NCI-H2227 (cell line): Measurements from ENCODE around the gene NME3.
A peak's percentile ranks its signal among the peaks of the same experiment; 100 is the strongest.
"Not testable (repeated sequence)": the region's sequence is repeated elsewhere in the genome, so short reads cannot be mapped to it uniquely, and the experiment has no call there.

ENCODE experiments used
- DNase-seq: peaks from one replicate; lab custom pipeline; 2025; ENCODE audit not compliant: unreplicated experiment; lab: John Stamatoyannopoulos, UW

The NME3 gene

GRCh38 chr16:1771188-1771863 lies at the start of gene NME3:
TSS of gene NME3 (minus strand) at chr16:1771543. CDS start at chr16:1771534, 9 bp downstream.
- peak; percentile 68 for DNase-seq

DNA sequence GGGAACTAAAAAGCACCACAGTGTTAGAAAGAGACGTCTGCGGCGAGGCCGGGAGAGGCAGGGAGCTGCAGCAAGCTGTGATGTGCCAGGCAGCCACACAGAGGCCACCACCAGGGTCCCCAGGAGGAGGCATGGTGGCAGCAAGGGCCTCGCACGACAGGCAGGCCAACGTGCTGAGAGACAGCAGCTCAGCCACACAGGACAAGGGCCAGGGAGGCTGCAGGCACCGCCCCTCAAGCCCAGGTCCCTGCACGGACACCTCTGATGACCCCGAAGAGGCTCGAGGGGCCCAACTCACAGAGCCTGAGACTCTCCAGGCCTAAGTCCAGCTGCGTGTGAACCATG lies 49.6 kb upstream of the NME3 start:
- no peak for DNase-seq

DNA sequence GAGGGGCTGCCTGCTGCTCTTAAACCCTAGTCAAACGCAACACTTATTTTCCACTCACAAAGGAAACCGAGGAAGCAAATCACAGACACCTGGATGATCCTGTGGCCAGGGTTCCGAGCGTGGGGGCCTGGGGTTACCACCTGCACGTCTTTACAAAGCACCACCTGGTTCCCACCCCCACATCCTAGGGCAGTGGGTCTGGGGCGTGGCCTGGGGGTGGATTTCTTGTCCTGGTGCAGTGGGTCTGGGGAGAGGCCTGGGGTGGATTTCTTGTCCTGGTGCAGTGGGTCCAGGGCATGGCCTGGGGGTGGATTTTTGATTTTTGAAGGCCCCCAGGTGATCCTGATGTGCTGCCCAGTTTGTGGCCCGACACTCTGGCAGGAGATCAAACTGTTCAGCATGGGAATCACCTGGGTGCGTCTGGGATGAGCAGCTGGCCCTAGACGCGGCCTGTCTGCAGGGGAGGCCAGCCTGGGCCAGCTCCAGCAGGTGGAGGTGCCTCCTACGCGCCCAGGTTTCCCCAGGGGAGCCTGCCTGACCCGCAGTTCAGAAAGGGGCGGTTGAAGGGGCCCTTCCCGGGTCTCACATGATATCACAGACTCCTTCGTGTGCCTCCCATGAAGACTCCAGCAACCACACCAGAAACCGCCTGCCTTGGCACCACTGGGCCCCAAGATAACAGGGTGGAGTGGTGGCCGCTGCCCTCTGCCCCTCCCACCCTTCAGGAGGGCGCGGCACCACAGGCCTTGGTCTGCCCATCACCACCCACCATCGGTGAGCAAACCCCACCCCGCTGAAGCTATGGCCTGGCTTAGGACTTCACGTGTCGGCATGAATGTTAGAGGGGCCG lies 49.0 kb upstream of the NME3 start:
- DNase-seq, result no peak

GRCh38 chr16:1819611-1820010 lies 48.3 kb upstream of the NME3 start:
- no peak for DNase-seq

DNA sequence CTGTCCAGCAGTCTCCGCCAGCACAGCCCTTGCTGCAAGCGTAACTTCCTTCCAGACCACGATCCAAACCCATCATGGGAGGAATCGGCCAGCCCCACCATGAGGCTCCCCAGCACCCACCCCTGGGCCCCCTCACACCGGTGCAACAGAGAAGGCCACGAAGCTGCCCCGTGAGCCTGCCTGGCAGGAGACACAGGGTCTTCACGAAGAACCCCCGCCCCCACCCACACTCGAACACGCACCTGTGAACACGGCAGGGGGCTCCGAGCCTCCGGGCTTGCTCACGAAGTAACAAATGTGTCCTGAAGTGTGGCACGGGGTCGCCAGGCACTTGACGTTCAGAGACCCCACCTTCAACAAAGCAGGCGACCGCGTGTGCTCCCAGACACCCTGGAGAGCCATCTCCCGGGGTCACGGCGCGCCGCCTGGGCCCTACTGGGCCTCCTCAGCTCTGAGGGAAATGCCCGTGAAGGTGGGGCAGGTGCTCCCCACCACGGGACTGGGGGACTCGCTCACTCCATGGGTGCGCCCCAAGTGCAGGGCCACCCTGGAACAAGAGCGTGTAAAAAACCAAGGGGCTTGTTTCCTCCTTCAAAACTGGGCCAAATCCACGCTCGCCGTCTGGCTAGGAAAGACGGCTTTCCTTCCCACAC lies 47.7 kb upstream of the NME3 start:
- DNase-seq, result no peak

DNA sequence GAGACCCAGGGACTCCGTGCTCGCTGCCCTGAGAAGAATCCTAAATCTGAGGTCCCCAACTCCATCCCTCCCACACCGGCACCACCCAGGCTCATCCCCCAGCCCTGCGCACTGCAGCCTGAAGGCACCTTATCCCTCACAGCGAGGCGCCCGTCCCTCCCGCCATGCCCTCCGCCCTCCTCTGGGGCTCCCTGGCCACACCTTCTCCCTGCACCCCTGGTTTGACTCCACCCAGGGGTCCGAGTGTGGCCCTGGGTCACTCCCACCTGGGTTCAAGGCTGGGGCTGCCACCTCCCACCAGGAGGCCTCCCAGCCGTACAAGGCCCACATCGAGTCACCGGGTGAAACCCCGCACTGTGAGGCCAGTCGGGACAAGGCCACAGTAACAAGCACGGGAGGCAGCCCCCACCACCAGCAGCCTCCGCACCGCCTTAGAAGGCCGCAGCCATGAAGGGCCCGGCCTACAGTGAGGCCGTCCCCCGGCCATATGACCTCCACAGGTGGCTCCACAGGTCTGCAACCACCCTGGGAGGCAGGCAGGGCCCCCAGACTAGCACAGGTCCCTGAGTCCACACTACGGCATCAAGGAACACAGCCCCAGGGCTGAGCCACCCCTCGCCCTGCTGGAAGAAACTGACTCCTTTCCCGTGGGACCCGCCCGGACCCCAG lies 47.0 kb upstream of the NME3 start:
- DNase-seq, result no peak

DNA sequence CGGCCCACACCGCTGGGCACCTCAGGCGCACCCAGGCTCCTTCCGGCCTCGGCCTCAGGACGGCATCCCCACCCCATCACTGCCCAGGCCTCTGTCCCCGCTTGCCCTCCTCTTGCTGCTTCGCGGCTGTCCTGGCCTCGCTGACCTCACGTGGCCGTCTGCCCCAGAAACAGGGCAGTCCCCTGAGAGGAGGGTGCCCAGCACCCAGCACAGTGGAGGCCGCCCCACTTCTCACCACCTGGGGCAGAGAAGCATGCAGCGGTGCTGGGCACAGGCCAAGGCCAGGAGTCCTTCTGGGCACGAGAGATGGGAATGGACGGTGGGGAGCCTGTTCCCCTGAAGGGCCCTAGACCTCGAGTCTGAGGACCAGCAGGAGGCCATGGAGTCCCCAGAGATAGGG lies 46.4 kb upstream of the NME3 start:
- no peak for DNase-seq

GRCh38 chr16:1817276-1817589 lies 45.9 kb upstream of the NME3 start:
- DNase-seq, result no peak

DNA sequence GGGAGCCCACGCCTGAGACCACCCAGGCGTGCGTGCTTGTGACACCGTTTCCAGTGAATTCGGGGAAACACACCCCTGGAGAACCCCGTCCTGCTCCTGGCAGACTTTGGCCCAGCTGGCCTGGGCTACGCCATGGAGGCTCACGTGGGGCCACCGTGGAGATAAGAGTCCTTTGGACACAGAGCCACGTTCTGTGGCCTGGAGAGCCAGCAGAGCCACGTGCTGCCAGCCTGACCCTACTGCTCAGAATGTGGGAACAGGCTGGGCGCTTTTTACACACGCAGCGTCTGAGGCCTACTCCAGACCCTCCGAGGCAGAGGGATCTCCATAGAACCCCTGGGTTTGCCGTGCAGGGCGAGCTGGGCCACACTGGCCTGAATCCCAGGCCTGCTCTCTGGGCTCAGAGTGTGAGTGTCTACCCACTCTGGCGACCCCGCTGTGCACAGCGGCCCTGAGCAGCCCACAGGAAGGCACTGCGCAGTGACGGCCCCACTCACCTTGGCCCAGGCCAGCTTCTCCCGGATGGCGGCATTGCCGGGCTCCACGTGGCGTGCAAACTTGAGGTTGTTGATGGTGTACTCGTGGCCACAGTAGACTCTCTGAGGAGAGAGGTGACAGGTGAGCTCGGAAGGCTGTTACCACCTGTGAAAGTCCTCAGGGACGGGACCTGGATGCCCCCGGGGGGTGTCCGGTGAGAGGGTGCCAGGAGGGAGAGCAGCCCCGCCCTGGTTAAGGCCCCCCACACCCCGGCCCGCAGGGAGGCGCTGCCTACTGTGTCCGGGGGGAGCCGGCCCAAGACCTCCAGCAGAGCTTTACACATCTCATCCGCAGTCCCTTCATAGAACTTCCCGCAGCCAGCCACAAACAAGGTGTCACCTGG lies 45.3 kb upstream of the NME3 start:
- DNase-seq, result no peak

DNA sequence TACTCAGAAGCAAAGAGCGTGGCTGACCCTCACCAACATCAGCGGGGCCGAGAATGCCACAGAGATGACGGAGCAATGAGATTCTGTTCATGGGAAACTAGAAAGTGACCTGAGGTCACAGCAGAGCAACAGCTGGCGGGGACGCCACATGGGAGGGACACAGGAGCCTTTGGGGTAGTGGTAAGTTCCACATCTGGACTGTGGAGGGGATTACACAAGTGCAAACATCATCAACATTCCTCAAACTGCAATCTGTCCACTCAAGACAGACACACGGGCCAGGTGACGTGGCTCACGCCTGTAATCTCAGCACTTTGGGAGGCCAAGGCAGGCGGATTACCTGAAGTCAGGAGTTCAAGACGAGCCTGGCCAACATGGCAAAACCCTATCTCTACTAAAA lies 44.1 kb upstream of the NME3 start:
- no peak for DNase-seq

DNA sequence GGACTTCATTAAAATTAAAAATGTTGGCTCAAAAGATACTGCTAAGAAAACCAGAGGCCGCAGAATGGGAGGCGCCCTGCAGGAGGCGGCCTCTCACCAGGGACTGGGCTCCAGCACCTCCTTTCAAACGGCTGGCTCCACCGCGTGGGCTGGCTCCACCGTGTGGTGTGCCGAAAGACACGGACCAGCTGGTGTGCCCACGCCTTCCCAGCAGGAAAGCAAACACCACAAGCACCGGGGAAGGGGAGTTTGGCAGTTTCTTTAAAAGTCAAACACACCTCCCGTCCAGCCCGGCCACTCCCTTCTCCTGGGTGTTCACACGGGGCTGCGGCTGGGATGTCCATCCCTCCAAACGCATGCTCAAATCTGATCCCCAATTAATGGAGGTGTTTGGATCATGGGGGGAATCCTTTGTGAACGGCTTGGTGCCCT lies 41.4 kb upstream of the NME3 start:
- peak; percentile 80 for DNase-seq

DNA sequence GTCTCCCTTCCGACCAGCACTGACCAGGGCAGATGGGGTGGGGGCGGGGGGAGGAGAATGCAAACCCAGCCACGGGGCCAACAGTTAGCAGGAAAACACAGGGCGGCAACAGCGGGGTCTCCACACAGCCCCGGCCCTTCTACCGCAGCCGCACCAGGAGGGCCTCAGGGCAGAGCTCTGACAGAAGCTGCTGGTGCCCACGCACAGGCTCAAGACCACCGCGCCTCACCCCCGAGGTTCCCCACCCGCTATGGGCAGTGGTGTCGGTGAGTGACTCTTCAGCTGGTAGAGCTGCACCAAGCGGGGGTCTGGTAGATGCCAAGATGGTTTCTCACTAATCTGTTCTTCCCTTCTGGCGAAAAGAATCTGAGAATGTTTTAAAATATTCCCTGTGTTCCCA lies 39.2 kb upstream of the NME3 start:
- DNase-seq, result no peak

DNA sequence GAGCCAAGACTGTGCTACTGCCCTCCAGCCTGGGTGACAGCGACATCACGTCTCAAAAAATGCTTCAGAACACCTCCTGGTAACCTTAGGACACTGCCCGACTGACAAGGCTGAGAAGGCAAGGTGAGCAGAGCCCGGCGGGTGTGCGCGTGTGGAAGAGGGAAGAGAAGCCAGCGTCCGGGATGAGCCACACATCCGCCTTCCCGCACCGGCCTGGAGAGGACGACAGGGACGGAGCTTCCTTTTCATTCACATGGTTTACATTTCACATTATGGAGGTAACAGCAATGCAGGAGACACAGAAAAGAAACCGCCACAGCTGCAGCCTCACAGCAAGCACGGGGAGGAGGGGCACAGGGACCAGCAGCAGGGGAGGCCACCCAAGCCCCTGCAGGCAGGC lies 38.8 kb upstream of the NME3 start:
- DNase-seq, result no peak

DNA sequence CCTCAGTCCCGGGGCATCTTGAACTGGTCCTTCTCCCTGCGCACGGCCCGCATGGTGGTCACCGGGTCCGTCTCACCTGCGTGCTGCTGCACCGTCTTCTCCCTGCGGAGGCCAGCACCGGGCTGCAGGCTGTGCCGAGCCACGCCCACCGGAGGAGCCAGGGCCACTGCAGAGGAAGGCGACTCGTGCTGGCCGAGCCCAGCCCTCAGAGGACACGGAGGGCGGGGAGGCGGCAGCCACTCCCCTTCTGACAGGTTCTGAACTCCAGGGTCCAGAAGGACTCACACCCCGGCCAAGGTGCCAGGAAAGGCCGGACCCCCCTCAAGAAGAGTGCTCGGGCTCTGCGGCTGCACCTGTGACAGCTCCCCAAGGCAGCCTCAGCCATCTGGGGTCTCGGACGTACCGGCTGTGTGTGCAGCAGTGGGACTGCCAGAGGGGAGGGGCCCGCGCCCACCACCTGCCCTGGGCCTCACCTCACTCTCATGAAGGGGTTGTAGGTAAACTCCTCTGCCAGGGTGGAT lies 38.0 kb upstream of the NME3 start:
- DNase-seq, result no peak

DNA sequence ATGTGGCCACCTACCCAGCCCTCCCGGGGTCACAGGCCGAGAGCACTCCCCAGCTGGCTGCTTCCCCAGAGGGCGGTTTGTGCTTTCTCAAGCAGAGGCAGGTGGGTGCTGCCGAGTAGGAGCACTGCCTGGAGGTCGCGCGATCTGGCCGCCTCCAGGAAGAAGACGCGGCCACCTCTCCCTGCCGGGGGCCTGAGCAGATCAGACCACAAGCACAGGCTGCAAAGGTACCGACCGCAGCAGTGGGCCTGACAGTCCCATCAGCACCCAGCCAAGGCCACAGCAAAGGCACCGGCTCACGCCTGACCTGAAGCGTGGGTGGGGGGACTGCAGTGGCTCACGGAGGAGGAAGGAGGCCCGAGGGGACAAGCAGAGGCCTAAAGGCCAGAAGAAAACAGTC lies 37.3 kb upstream of the NME3 start:
- DNase-seq, result no peak

GRCh38 chr16:1807626-1808025 lies 36.3 kb upstream of the NME3 start:
- no peak for DNase-seq

DNA sequence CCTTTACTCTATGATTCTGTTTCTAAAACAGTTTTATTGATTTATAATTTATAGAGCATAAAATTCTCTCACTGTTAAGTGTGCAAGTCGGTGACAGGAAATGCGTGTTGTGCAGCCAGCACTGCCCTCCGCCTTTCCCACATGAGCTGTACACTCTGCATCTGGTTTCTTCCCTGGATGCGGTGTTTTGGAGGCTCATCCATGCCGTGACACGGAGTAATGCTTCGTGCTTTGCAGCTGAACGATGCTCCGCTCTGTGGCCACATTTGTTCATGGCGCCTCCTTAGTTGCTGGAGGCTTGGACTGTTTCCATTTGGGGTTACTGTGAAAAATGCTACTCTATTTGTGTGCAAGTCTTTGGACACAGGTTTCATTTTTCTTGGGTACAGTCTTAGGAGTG lies 29.4 kb upstream of the NME3 start:
- no peak for DNase-seq

DNA sequence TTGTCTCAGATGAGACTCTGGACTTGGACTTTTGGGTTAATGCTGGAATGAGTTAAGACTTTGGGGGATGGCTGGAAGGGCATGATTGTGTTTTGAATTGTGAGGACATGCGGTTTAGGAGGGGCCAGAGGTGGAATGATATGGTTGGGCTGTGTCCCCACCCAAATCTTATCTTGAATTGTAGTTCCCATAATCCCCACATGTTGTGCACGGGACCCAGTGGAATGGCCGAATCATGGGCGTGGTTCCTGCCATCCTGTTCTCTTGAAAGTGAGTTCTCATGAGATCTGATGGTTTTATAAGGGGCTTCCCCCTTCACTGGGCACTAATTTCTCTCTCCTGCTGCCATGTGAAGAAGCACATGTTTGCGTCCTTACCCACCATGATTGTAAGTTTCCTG lies 27.9 kb upstream of the NME3 start:
- DNase-seq, result not testable (repeated sequence)

DNA sequence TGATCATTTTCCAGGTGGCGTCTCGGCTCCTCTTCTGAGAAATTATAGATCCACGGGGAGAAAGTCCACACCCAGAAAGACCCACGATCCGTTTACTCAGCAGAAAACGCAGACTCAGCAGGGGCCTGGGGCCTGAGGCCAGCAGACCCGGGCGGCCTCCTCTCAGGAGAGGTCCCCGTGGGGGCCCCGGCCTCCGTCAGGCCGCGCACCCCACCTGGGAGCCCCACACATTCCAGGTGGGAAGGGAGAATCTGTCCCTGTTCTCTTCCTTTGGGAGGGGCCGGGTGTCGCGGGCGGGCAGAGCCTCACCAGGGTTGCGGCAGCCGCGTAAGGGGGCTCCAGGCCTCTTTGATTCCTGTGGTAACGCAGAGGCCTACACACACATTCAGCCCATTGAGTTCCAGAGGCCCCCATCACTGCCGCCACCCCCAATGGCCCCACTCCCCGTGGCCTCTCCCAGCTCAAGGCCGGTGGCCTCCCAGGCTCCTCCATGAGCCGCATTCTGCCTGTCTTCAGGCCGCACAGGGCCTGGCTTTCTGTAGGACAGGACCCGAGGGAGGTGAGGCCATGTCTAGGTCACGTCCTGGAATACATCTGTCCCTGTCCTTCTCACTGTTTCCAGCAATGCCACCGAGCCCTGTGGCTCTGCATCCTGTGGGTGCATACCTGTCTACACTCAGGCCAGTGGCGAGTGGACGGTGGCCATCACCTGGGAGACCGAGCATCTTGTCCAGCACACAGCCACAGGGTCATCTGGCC lies 23.7 kb upstream of the NME3 start:
- no peak for DNase-seq
